Activated T-cell treated with anti-CD3 and anti-CD28 coated beads, Interleukin-2, amount 50 U/mL, for 24 hours (primary cell): ENCODE data around the gene TPCN1.

Source experiments
- DNase-seq: peaks from one replicate; pipeline ENCODE4 v3.0.0-alpha.2; 2020
- H3K27ac Mint-ChIP-seq: 2 replicates; pipeline ENCODE4 v1.8.0; 2020; ENCODE audit warnings: mild to moderate bottlenecking, mixed read lengths
- H3K27me3 Mint-ChIP-seq: 2 replicates; pipeline ENCODE4 v1.8.0; 2020; ENCODE audit warnings: mixed read lengths
- H3K36me3 Mint-ChIP-seq: 2 replicates; pipeline ENCODE4 v1.8.0; 2020; ENCODE audit warnings: low read depth, mixed read lengths
- H3K4me1 Mint-ChIP-seq: 2 replicates; pipeline ENCODE4 v1.8.0; 2020; ENCODE audit warnings: low read depth, mixed read lengths
- H3K4me3 Mint-ChIP-seq: 2 replicates; pipeline ENCODE4 v1.8.0; 2020; ENCODE audit warnings: mild to moderate bottlenecking, moderate library complexity, mixed read lengths
- H3K9me3 Mint-ChIP-seq: 2 replicates; pipeline ENCODE4 v1.8.0; 2020; ENCODE audit warnings: mixed read lengths

TPCN1 gene

GRCh38 chr12:113186666-113187325, 34.5 kb upstream of the TPCN1 start:
- Mint-ChIP-seq H3K27me3 (no peaks in the 10 kb centered on the region), H3K4me1 (peaks cover 44% of the 10 kb centered on the region), H3K27ac (peak overlapping the region; percentile 98), H3K36me3 (peaks cover 82% of the 10 kb centered on the region), H3K4me3 (peak overlapping the region; percentile 97), H3K9me3 (no peaks in the 10 kb centered on the region)
- DNase-seq = no peak

GRCh38 chr12:113189361-113189760, 31.9 kb upstream of the TPCN1 start:
- Mint-ChIP-seq H3K4me1 (peaks cover 27% of the 10 kb centered on the region), H3K27me3 (no peaks in the 10 kb centered on the region), H3K36me3 (peaks cover 72% of the 10 kb centered on the region), H3K4me3 (no peak overlapping the region), H3K27ac (no peak overlapping the region), H3K9me3 (no peaks in the 10 kb centered on the region)
- no peak for DNase-seq

GRCh38 chr12:113190761-113191160, 30.5 kb upstream of the TPCN1 start:
- DNase-seq = no peak
- H3K27ac Mint-ChIP-seq = no peak overlapping the region
- H3K4me3 Mint-ChIP-seq = no peak overlapping the region

GRCh38 chr12:113191227-113191626, 30.0 kb upstream of the TPCN1 start:
- no peak for DNase-seq
- Mint-ChIP-seq H3K4me3 (no peak overlapping the region), H3K9me3 (no peaks in the 10 kb centered on the region), H3K27ac (no peak overlapping the region), H3K27me3 (no peaks in the 10 kb centered on the region), H3K36me3 (peaks cover 62% of the 10 kb centered on the region), H3K4me1 (peaks cover 24% of the 10 kb centered on the region)

More at GRCh38 chr12:113190761-113191160, 30.5 kb upstream of the TPCN1 start:
- Mint-ChIP-seq H3K9me3 (no peaks in the 10 kb centered on the region), H3K27me3 (no peaks in the 10 kb centered on the region), H3K4me1 (peaks cover 27% of the 10 kb centered on the region), H3K36me3 (peaks cover 66% of the 10 kb centered on the region)

- Mint-ChIP-seq H3K27ac (no peak overlapping the region), H3K4me1 (peaks cover 3% of the 10 kb centered on the region), H3K4me3 (no peak overlapping the region), H3K27me3 (no peaks in the 10 kb centered on the region), H3K9me3 (no peaks in the 10 kb centered on the region), H3K36me3 (peaks cover 32% of the 10 kb centered on the region)
- no peak for DNase-seq
Observed at GRCh38 chr12:113194971-113195391, 26.3 kb upstream of the TPCN1 start.

- no peaks in the 10 kb centered on the region for H3K9me3 Mint-ChIP-seq
- DNase-seq = no peak
- no peak overlapping the region for H3K4me3 Mint-ChIP-seq
- H3K36me3 Mint-ChIP-seq = peaks cover 26% of the 10 kb centered on the region
- H3K4me1 Mint-ChIP-seq = peaks cover 3% of the 10 kb centered on the region
- H3K27me3 Mint-ChIP-seq = no peaks in the 10 kb centered on the region
- H3K27ac Mint-ChIP-seq = no peak overlapping the region
Observed at GRCh38 chr12:113195598-113195997, 25.7 kb upstream of the TPCN1 start.

- no peak overlapping the region for H3K27ac Mint-ChIP-seq
- H3K36me3 Mint-ChIP-seq = peaks cover 16% of the 10 kb centered on the region
- no peaks in the 10 kb centered on the region for H3K9me3 Mint-ChIP-seq
- H3K27me3 Mint-ChIP-seq = no peaks in the 10 kb centered on the region
- H3K4me1 Mint-ChIP-seq = peaks cover 3% of the 10 kb centered on the region
- DNase-seq = no peak
- no peak overlapping the region for H3K4me3 Mint-ChIP-seq
Observed at GRCh38 chr12:113196582-113196981, 24.7 kb upstream of the TPCN1 start.

- Mint-ChIP-seq H3K27me3 (no peaks in the 10 kb centered on the region), H3K27ac (no peak overlapping the region), H3K4me3 (no peak overlapping the region), H3K36me3 (peaks cover 12% of the 10 kb centered on the region), H3K4me1 (peaks cover 3% of the 10 kb centered on the region), H3K9me3 (no peaks in the 10 kb centered on the region)
- DNase-seq = peak; percentile 51
Observed at GRCh38 chr12:113196990-113197389, 24.3 kb upstream of the TPCN1 start.

GRCh38 chr12:113197518-113198077, 23.7 kb upstream of the TPCN1 start:
- Mint-ChIP-seq H3K27ac (no peak overlapping the region), H3K36me3 (peaks cover 6% of the 10 kb centered on the region), H3K27me3 (no peaks in the 10 kb centered on the region), H3K4me3 (no peak overlapping the region), H3K4me1 (peaks cover 3% of the 10 kb centered on the region), H3K9me3 (no peaks in the 10 kb centered on the region)
- no peak for DNase-seq

GRCh38 chr12:113198296-113198695, 23.0 kb upstream of the TPCN1 start:
- H3K27me3 Mint-ChIP-seq = no peaks in the 10 kb centered on the region
- DNase-seq = no peak
- H3K27ac Mint-ChIP-seq = peak overlapping the region; percentile 17
- peaks cover 3% of the 10 kb centered on the region for H3K4me1 Mint-ChIP-seq
- H3K36me3 Mint-ChIP-seq = peaks cover 6% of the 10 kb centered on the region
- H3K9me3 Mint-ChIP-seq = no peaks in the 10 kb centered on the region
- H3K4me3 Mint-ChIP-seq = no peak overlapping the region

- H3K4me3 Mint-ChIP-seq = no peak overlapping the region
Observed at GRCh38 chr12:113200021-113200797, 21.1 kb upstream of the TPCN1 start.

GRCh38 chr12:113201187-113202177, 19.8 kb upstream of the TPCN1 start:
- no peak for DNase-seq
- H3K27me3 Mint-ChIP-seq = no peaks in the 10 kb centered on the region
- no peak overlapping the region for H3K4me3 Mint-ChIP-seq
- H3K27ac Mint-ChIP-seq = no peak overlapping the region
- no peaks in the 10 kb centered on the region for H3K9me3 Mint-ChIP-seq
- H3K4me1 Mint-ChIP-seq = peaks cover 6% of the 10 kb centered on the region
- no peaks in the 10 kb centered on the region for H3K36me3 Mint-ChIP-seq

More at GRCh38 chr12:113200021-113200797, 21.1 kb upstream of the TPCN1 start:
- Mint-ChIP-seq H3K27ac (no peak overlapping the region), H3K36me3 (peaks cover 2% of the 10 kb centered on the region), H3K4me1 (peaks cover 2% of the 10 kb centered on the region), H3K27me3 (no peaks in the 10 kb centered on the region), H3K9me3 (no peaks in the 10 kb centered on the region)
- DNase-seq = no peak

GRCh38 chr12:113202300-113203075, 18.8 kb upstream of the TPCN1 start:
- DNase-seq = no peak
- H3K4me3 Mint-ChIP-seq = no peak overlapping the region
- peaks cover 14% of the 10 kb centered on the region for H3K4me1 Mint-ChIP-seq
- H3K9me3 Mint-ChIP-seq = no peaks in the 10 kb centered on the region
- no peak overlapping the region for H3K27ac Mint-ChIP-seq
- H3K27me3 Mint-ChIP-seq = no peaks in the 10 kb centered on the region
- H3K36me3 Mint-ChIP-seq = no peaks in the 10 kb centered on the region
